Measurements from ENCODE around the gene ZNF460.
"Not testable (repeated sequence)": the region's sequence is repeated elsewhere in the genome, so short reads cannot be mapped to it uniquely, and the experiment has no call there.

The ZNF460 gene

GRCh38 chr19:57280165-57280961 is at the start of gene ZNF460:
TSS of gene ZNF460 (plus strand) at chr19:57280485. CDS start at chr19:57280807, 322 bp downstream.
- peak; percentile 15 for FAIRE-seq
- peak; percentile 88 for DNase-seq (ENCODE audit: low spot score)

- FAIRE-seq: no peak
- DNase-seq (ENCODE audit: low spot score): no peak
Measured at GRCh38 chr19:57231686-57232085, 48.6 kb upstream of the ZNF460 start.

GRCh38 chr19:57233207-57233606 is 47.1 kb upstream of the ZNF460 start:
- no peak for DNase-seq (ENCODE audit: low spot score)
- FAIRE-seq: no peak

GRCh38 chr19:57239982-57240310 is 40.3 kb upstream of the ZNF460 start:
- DNase-seq (ENCODE audit: low spot score) (no peak), FAIRE-seq (no peak)

GRCh38 chr19:57240311-57241090 is 39.8 kb upstream of the ZNF460 start, which contains the start of gene ZNF805:
TSS of gene ZNF805 (plus strand) at chr19:57240632. CDS start at chr19:57240892, 260 bp downstream.
- FAIRE-seq: peak; percentile 39
- DNase-seq (ENCODE audit: low spot score): peak; percentile 68

GRCh38 chr19:57241176-57241575 is 39.1 kb upstream of the ZNF460 start:
- FAIRE-seq (no peak), DNase-seq (ENCODE audit: low spot score) (no peak)

GRCh38 chr19:57242821-57243220 is 37.5 kb upstream of the ZNF460 start:
- FAIRE-seq: no peak
- DNase-seq (ENCODE audit: low spot score): no peak

- FAIRE-seq (no peak), DNase-seq (ENCODE audit: low spot score) (no peak)
Measured at GRCh38 chr19:57244513-57244912, 35.8 kb upstream of the ZNF460 start.

GRCh38 chr19:57245066-57245465 is 35.2 kb upstream of the ZNF460 start:
- no peak for DNase-seq (ENCODE audit: low spot score)
- no peak for FAIRE-seq

GRCh38 chr19:57245959-57246358 is 34.3 kb upstream of the ZNF460 start:
- DNase-seq (ENCODE audit: low spot score) (no peak), FAIRE-seq (no peak)

GRCh38 chr19:57248646-57249045 is 31.6 kb upstream of the ZNF460 start:
- no peak for DNase-seq (ENCODE audit: low spot score)
- no peak for FAIRE-seq

GRCh38 chr19:57249329-57249728 is 31.0 kb upstream of the ZNF460 start:
- DNase-seq (ENCODE audit: low spot score) (no peak), FAIRE-seq (no peak)

- DNase-seq (ENCODE audit: low spot score); FAIRE-seq: not testable (repeated sequence)
Measured at GRCh38 chr19:57253767-57254166, 26.5 kb upstream of the ZNF460 start.

- FAIRE-seq: no peak
Measured at GRCh38 chr19:57262044-57262443, 18.2 kb upstream of the ZNF460 start.

GRCh38 chr19:57263244-57263741 is 17.0 kb upstream of the ZNF460 start:
- no peak for DNase-seq (ENCODE audit: low spot score)
- FAIRE-seq: no peak

More at GRCh38 chr19:57262044-57262443, 18.2 kb upstream of the ZNF460 start:
- DNase-seq (ENCODE audit: low spot score): no peak

- FAIRE-seq: no peak
- DNase-seq (ENCODE audit: low spot score): peak; percentile 36
Measured at GRCh38 chr19:57267291-57267690, 13.0 kb upstream of the ZNF460 start.

- peak; percentile 39 for FAIRE-seq
- DNase-seq (ENCODE audit: low spot score): peak; percentile 68
Measured at GRCh38 chr19:57269515-57270250, 10.6 kb upstream of the ZNF460 start.

GRCh38 chr19:57271280-57271679 is 9.0 kb upstream of the ZNF460 start:
- DNase-seq (ENCODE audit: low spot score): no peak
- no peak for FAIRE-seq

GRCh38 chr19:57273014-57273413 is 7.3 kb upstream of the ZNF460 start:
- no peak for FAIRE-seq
- DNase-seq (ENCODE audit: low spot score): no peak

GRCh38 chr19:57276430-57276829 is 3.9 kb upstream of the ZNF460 start:
- DNase-seq (ENCODE audit: low spot score) (no peak), FAIRE-seq (no peak)

GRCh38 chr19:57278481-57278880 is 1.8 kb upstream of the ZNF460 start:
- FAIRE-seq (peak; percentile 89), DNase-seq (ENCODE audit: low spot score) (peak; percentile 92)

All from RCC 7860 (cell line).